ENCODE data around the gene KLHL7. TPM values are rescaled to one million over a fixed set of nuclear protein-coding genes. Genes with fewer than 3 reads are reported as not detected.

Gene KLHL7
- total RNA-seq, 1 experiment from 2014 or later = 33.8 TPM

DNA sequence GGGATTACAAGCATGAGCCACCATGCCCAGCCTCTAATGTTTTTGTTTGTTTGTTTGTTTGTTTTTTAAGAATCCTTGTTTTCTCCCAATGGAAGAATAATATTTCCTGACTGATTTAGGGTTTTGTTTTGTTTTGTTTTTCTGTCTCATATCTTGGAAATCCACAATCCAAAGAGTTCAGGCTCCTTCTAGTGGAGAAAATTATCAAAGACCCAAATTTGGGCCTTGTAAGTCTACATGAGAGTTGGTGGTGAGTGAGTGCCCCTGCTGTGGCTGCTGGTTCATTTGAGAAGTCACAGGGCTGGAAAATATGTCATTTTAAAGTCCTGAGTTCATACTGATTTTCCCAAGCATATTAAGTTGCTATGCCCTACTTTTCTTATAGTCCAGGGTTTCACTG is 33.5 kb upstream of the KLHL7 start:
- H3K27me3 ChIP-seq (ENCODE audit: control insufficient read depth, insufficient read depth, low read length) = peaks cover 4% of the 10 kb centered on the region; the same call in 1 of the 2 replicates
- CTCF ChIA-PET = no interaction called here
- intact Hi-C loops (cut with micrococcal nuclease; ENCODE audit: unreplicated experiment) (no loop called here), in situ Hi-C loops (cut with HindIII; ENCODE audit: low pct_unique_long_range_greater_than_20kb, low sequenced_read_pairs) (no loop called here)
- no peak overlapping the region for H3K27ac ChIP-seq (ENCODE audit: low read length)
- H3K36me3 ChIP-seq (ENCODE audit: control insufficient read depth, insufficient read depth, low read length) = no peaks in the 10 kb centered on the region
- BruUV-seq (replicated peaks) = no TSS peak
- TF ChIP-seq CTCF (IDR thresholded peaks at IDR 0.05) = peak; percentile 28
- TF ChIP-seq, protein P1, sequence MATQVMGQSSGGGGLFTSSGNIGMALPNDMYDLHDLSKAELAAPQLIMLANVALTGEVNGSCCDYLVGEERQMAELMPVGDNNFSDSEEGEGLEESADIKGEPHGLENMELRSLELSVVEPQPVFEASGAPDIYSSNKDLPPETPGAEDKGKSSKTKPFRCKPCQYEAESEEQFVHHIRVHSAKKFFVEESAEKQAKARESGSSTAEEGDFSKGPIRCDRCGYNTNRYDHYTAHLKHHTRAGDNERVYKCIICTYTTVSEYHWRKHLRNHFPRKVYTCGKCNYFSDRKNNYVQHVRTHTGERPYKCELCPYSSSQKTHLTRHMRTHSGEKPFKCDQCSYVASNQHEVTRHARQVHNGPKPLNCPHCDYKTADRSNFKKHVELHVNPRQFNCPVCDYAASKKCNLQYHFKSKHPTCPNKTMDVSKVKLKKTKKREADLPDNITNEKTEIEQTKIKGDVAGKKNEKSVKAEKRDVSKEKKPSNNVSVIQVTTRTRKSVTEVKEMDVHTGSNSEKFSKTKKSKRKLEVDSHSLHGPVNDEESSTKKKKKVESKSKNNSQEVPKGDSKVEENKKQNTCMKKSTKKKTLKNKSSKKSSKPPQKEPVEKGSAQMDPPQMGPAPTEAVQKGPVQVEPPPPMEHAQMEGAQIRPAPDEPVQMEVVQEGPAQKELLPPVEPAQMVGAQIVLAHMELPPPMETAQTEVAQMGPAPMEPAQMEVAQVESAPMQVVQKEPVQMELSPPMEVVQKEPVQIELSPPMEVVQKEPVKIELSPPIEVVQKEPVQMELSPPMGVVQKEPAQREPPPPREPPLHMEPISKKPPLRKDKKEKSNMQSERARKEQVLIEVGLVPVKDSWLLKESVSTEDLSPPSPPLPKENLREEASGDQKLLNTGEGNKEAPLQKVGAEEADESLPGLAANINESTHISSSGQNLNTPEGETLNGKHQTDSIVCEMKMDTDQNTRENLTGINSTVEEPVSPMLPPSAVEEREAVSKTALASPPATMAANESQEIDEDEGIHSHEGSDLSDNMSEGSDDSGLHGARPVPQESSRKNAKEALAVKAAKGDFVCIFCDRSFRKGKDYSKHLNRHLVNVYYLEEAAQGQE (IDR thresholded peaks at IDR 0.05; ENCODE audit: insufficient read depth in 1 of 2, low read depth in 2 of 2, low read length in 1 of 2) = no peak
- H3K9me3 ChIP-seq (ENCODE audit: control insufficient read depth, insufficient read depth, low read depth, low read length) = no peaks in the 10 kb centered on the region
- POLR2A ChIA-PET = no interaction called here
- no peak overlapping the region for H3K4me3 ChIP-seq (ENCODE audit: low read depth in 2 of 2, low read length in 2 of 2)
- ATAC-seq = 0 out of 2 replicates have a peak, but pooled peaks have one; percentile 54
- DNase-seq (ENCODE audit: low read depth, low spot score) = no peak
- no peaks in the 10 kb centered on the region for H3K4me1 ChIP-seq (ENCODE audit: control insufficient read depth, insufficient read depth, low read length)

DNA sequence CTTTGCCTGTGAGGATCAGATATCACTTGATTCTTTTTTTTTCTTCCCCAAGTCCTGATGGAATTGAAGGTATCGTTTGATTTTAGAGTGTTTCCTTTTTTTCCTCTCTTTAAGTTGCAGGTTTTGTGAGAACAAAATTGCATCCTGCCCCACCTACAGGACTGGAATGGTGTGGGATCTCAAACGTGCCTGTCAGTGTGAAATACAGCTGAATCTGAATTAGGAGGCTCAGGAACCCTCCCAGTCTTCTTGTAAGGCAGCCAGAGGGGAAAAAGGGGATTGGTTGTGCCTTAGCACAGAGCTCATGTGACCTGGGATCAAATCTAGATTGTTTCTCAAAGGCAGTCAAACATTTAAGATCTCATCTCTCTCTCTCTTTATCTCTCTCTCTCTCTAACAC is 32.7 kb upstream of the KLHL7 start:
- H3K9me3 ChIP-seq (ENCODE audit: control insufficient read depth, insufficient read depth, low read depth, low read length) = no peaks in the 10 kb centered on the region
- no TSS peak for BruUV-seq (replicated peaks)
- no peak for DNase-seq (ENCODE audit: low read depth, low spot score)
- no peaks in the 10 kb centered on the region for H3K4me1 ChIP-seq (ENCODE audit: control insufficient read depth, insufficient read depth, low read length)
- H3K4me3 ChIP-seq (ENCODE audit: low read depth in 2 of 2, low read length in 2 of 2) = no peak overlapping the region
- no peak overlapping the region for H3K27ac ChIP-seq (ENCODE audit: low read length)
- no peak for TF ChIP-seq CTCF (IDR thresholded peaks at IDR 0.05)
- TF ChIP-seq, protein P1 (IDR thresholded peaks at IDR 0.05; ENCODE audit: insufficient read depth in 1 of 2, low read depth in 2 of 2, low read length in 1 of 2) = no peak
- no peak for TF ChIP-seq TCF7L2 (IDR thresholded peaks at IDR 0.05; ENCODE audit: low read depth, low read length)
- no peak for TF ChIP-seq POLR2AphosphoS5 (IDR thresholded peaks at IDR 0.05; ENCODE audit: low read depth, low read length)
- no peak for TF ChIP-seq SIN3A (IDR thresholded peaks at IDR 0.05; ENCODE audit: borderline replicate concordance, insufficient read depth, low read depth, low read length)
- ChIA-PET CTCF (interaction anchor here (2.1 kb wide), 1 partner anchor 13 kb away, joined by 8 read pairs; no protein-coding TSS in a partner anchor), POLR2A (no interaction called here)
- in situ Hi-C loops (cut with HindIII; ENCODE audit: low pct_unique_long_range_greater_than_20kb, low sequenced_read_pairs) (no loop called here), intact Hi-C loops (cut with micrococcal nuclease; ENCODE audit: unreplicated experiment) (no loop called here)
- no peak for ATAC-seq
- peaks cover 4% of the 10 kb centered on the region; the same call in 1 of the 2 replicates for H3K27me3 ChIP-seq (ENCODE audit: control insufficient read depth, insufficient read depth, low read length)
- no peaks in the 10 kb centered on the region for H3K36me3 ChIP-seq (ENCODE audit: control insufficient read depth, insufficient read depth, low read length)
